Measurements from ENCODE around the gene RNF220. TPM values are rescaled to one million over a fixed set of nuclear protein-coding genes. Genes with fewer than 3 reads are reported as not detected.
A peak's percentile ranks its signal among the peaks of the same experiment; 100 is the strongest.

The RNF220 gene
- total and polyA plus RNA-seq, 2 of the 13 experiments (the other 11 are each of a cell fraction or from before 2014, with no cell fraction given): 48.2 to 72.1 TPM

DNA sequence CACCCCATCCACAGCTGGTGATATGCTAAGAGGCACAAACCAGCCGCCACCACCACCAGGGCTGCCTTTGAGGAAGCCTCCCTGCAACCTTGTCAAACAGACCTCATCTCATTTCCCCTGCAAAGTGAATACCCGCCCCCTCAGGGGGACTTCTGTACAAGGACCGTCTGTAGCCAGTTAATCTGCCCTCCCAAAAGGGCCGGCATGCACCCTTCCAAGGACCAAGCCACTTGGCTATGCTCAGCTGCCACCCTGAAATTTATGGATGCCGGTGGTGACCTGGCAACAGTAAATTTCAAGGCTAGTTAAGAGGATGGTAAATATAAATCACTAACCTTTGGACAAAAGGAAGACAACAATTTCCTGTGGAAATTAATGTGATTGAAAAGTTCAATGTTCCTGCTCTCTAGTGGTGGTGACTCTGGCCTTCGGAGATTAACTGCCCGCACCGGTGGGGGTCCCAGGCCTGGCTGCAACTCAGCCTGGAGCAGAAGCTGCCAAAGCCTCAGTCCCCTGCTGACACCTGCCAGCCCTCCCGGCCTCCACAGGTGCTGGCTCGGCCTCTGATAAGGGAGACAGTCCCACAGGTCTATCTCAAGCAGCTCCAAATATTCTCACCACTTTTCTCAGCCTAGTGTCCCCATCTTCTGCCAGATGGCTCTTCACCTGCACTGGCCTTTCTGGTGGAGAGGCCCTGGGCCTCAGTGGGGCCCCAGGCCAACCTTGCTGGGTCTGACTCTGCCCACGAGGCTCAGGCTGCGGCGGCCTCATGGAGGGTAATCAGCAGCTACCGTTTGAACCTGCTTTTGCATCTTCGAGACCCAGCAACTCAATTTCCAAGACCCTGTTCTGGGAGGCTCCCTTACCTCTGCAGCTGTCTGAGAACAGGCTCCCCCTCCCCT lies 257.0 kb downstream of the RNF220 start (continued):
- TF ChIP-seq, protein P1, sequence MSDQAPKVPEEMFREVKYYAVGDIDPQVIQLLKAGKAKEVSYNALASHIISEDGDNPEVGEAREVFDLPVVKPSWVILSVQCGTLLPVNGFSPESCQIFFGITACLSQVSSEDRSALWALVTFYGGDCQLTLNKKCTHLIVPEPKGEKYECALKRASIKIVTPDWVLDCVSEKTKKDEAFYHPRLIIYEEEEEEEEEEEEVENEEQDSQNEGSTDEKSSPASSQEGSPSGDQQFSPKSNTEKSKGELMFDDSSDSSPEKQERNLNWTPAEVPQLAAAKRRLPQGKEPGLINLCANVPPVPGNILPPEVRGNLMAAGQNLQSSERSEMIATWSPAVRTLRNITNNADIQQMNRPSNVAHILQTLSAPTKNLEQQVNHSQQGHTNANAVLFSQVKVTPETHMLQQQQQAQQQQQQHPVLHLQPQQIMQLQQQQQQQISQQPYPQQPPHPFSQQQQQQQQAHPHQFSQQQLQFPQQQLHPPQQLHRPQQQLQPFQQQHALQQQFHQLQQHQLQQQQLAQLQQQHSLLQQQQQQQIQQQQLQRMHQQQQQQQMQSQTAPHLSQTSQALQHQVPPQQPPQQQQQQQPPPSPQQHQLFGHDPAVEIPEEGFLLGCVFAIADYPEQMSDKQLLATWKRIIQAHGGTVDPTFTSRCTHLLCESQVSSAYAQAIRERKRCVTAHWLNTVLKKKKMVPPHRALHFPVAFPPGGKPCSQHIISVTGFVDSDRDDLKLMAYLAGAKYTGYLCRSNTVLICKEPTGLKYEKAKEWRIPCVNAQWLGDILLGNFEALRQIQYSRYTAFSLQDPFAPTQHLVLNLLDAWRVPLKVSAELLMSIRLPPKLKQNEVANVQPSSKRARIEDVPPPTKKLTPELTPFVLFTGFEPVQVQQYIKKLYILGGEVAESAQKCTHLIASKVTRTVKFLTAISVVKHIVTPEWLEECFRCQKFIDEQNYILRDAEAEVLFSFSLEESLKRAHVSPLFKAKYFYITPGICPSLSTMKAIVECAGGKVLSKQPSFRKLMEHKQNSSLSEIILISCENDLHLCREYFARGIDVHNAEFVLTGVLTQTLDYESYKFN (CRISPR knock-in tag; conservative IDR thresholded peaks at IDR 0.05): 0 out of 2 replicates have a peak, but pooled peaks have one; percentile 16
- TF ChIP-seq, protein P2, sequence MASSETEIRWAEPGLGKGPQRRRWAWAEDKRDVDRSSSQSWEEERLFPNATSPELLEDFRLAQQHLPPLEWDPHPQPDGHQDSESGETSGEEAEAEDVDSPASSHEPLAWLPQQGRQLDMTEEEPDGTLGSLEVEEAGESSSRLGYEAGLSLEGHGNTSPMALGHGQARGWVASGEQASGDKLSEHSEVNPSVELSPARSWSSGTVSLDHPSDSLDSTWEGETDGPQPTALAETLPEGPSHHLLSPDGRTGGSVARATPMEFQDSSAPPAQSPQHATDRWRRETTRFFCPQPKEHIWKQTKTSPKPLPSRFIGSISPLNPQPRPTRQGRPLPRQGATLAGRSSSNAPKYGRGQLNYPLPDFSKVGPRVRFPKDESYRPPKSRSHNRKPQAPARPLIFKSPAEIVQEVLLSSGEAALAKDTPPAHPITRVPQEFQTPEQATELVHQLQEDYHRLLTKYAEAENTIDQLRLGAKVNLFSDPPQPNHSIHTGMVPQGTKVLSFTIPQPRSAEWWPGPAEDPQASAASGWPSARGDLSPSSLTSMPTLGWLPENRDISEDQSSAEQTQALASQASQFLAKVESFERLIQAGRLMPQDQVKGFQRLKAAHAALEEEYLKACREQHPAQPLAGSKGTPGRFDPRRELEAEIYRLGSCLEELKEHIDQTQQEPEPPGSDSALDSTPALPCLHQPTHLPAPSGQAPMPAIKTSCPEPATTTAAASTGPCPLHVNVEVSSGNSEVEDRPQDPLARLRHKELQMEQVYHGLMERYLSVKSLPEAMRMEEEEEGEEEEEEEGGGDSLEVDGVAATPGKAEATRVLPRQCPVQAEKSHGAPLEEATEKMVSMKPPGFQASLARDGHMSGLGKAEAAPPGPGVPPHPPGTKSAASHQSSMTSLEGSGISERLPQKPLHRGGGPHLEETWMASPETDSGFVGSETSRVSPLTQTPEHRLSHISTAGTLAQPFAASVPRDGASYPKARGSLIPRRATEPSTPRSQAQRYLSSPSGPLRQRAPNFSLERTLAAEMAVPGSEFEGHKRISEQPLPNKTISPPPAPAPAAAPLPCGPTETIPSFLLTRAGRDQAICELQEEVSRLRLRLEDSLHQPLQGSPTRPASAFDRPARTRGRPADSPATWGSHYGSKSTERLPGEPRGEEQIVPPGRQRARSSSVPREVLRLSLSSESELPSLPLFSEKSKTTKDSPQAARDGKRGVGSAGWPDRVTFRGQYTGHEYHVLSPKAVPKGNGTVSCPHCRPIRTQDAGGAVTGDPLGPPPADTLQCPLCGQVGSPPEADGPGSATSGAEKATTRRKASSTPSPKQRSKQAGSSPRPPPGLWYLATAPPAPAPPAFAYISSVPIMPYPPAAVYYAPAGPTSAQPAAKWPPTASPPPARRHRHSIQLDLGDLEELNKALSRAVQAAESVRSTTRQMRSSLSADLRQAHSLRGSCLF (CRISPR knock-in tag; IDR thresholded peaks at IDR 0.05; ENCODE audit: borderline replicate concordance): no peak
- TF ChIP-seq XRCC5 (optimal IDR thresholded peaks at IDR 0.05; ENCODE audit: low read length) (no peak), ZNF775 (CRISPR knock-in tag; IDR thresholded peaks at IDR 0.05; ENCODE audit: borderline replicate concordance) (no peak), FOXP1 (IDR thresholded peaks at IDR 0.05) (no peak), FOXP1 (CRISPR knock-in tag; IDR thresholded peaks at IDR 0.05) (0 out of 2 replicates have a peak, but pooled peaks have one; percentile 20), ZNF160 (CRISPR knock-in tag; IDR thresholded peaks at IDR 0.05) (no peak), SMARCE1 (IDR thresholded peaks at IDR 0.05; ENCODE audit: borderline replicate concordance) (no peak), RXRA (CRISPR knock-in tag; IDR thresholded peaks at IDR 0.05) (no peak)
- TF ChIP-seq, protein P3, sequence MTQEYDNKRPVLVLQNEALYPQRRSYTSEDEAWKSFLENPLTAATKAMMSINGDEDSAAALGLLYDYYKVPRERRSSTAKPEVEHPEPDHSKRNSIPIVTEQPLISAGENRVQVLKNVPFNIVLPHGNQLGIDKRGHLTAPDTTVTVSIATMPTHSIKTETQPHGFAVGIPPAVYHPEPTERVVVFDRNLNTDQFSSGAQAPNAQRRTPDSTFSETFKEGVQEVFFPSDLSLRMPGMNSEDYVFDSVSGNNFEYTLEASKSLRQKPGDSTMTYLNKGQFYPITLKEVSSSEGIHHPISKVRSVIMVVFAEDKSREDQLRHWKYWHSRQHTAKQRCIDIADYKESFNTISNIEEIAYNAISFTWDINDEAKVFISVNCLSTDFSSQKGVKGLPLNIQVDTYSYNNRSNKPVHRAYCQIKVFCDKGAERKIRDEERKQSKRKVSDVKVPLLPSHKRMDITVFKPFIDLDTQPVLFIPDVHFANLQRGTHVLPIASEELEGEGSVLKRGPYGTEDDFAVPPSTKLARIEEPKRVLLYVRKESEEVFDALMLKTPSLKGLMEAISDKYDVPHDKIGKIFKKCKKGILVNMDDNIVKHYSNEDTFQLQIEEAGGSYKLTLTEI (CRISPR knock-in tag; conservative IDR thresholded peaks at IDR 0.05): no peak
- TF ChIP-seq, protein P4, sequence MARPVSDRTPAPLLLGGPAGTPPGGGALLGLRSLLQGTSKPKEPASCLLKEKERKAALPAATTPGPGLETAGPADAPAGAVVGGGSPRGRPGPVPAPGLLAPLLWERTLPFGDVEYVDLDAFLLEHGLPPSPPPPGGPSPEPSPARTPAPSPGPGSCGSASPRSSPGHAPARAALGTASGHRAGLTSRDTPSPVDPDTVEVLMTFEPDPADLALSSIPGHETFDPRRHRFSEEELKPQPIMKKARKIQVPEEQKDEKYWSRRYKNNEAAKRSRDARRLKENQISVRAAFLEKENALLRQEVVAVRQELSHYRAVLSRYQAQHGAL (CRISPR knock-in tag; IDR thresholded peaks at IDR 0.05; ENCODE audit: not compliant biosample characterization): no peak
